Pancreas (tissue), 10 donors: ENCODE measurements around the gene SPECC1. TPM values are rescaled to one million over a fixed set of nuclear protein-coding genes. Genes with fewer than 3 reads are reported as not detected.

ENCODE experiments used
- ATAC-seq, 4 donors: fragments of 200-7000 bp; cut with Tn5 transposase; one replicate each; pipeline versions ENCODE4 v1.8.0 to v1.9.1; 2020; ENCODE audit warnings: mild to moderate bottlenecking in 4 of 4, moderate library complexity in 4 of 4
- DNase-seq, 6 donors: peaks; one replicate each; pipeline ENCODE4 v3.0.0-alpha.2; 2020
- FAIRE-seq: peaks from 2 replicates; lab custom pipeline; 2012; peaks lifted over from hg19 to GRCh38; lab: Jason Lieb, UNC
- H3K27ac ChIP-seq, 4 donors: fragments of 200-600 bp; sonication (generic); 1 replicate in 3 of 4; 2 replicates in 1 of 4; pipeline versions ENCODE4 v1.5.0 to v1.8.0; 2020
- H3K27me3 ChIP-seq, 4 donors: fragments of 200-600 bp; one replicate each; pipeline ENCODE4 v1.8.0; 2021
- H3K36me3 ChIP-seq, 3 donors: fragments of 200-600 bp; sonication (generic) in 1 of 3; one replicate each; pipeline versions ENCODE4 v1.5.0 to v1.8.0; 2020 to 2021
- H3K4me1 ChIP-seq, 3 donors: fragments of 200-600 bp; one replicate each; pipeline ENCODE4 v1.8.0; 2021
- H3K4me3 ChIP-seq, 4 donors: fragments of 200-600 bp; sonication (generic) in 2 of 4; one replicate each; pipeline versions ENCODE4 v1.5.0 to v1.8.0; 2020 to 2021
- H3K9me3 ChIP-seq, 4 donors: fragments of 200-600 bp; one replicate each; pipeline ENCODE4 v1.8.0; 2021
- WGBS, 2 donors: extraction: QIAGEN DNeasy Blood & Tissue Kit; methylation state at CpG; one replicate each; pipeline ENCODE4 v1.1.7; 2013; 5-methylcytosine and 5-hydroxymethylcytosine counted together
- intact Hi-C, 3 donors: fragments of 100-400 bp; cut with DNase I; formaldehyde crosslinking; loops; one replicate each; pipeline versions ENCODE4 v1.11.1 to v1.14.2; 2022
- polyA plus RNA-seq, 2 donors: library from polyadenylated mRNA; stranded (reverse); fragments of 200-250 nt; gene quantifications; one replicate each; pipeline ENCODE4 v1.2.3, GENCODE V29; 2013
- total RNA-seq, 6 donors: library from RNA; stranded (reverse); fragmentation: NEBNext Ultra II Directional in 4 of 6; extraction: Animal tissue kit (Norgen Biotek cat#: 25700) in 4 of 6; gene quantifications; one replicate each; pipeline versions ENCODE4 v1.2.1 to v1.2.4, GENCODE V29; 2021 to 2023
- TF ChIP-seq, protein P1 (sequence below), 4 donors: fragments of 200-600 bp; sonication (generic) in 3 of 4; IDR thresholded peaks; one replicate each; pipeline versions ENCODE4 v1.5.0 to v1.8.0; 2021; ENCODE audit warnings: antibody characterized with exemption in 4 of 4
- donor health status: healthy with polysubstance abuse.
- donor health status: DM: no; HTN: no; CAD: no; lungs with moderate emphysema.
- donor health status: DM: no; HTN: no; CAD: no.
- donor health status: control.
- donor health status: control.
- donor health status: Bipolar disorder and iron deficiency.
- donor health status: DM: yes; HTN: yes; CAD: no.
- donor health status: DM: no; HTN: no; CAD: no.
- donor health status: DM: no; HTN: no; CAD: no.
- donor health status: DM: yes; HTN: yes; CAD: no.

Gene SPECC1
- total and polyA plus RNA-seq, 8 donors, result 5.6 to 22.2 (median 8.1) TPM

DNA sequence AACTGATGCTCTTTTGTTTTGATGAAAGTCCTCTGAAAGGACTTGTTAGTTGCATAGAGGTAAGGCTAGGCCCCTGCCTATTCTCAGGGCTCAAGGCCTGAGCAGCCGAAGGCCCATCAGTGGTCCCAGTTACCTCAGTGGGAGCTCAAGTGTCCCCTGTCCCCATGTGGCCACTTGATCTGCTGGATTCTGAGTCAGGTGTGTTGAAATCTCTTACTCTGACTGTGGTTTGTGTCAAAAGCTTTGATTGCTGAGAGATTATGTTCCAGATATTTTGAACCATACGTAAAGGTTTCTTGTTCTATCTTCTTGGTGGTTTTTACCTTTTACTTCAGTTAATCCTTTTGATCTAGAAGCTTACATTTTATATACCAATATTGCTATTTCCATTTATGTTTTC is 266.5 kb downstream of the SPECC1 start:
- Histone ChIP-seq H3K36me3 (no peaks in the 10 kb centered on the region), H3K4me1 (no peaks in the 10 kb centered on the region), H3K27ac (no peak overlapping the region), H3K27me3 (no peaks in the 10 kb centered on the region), H3K4me3 (no peak overlapping the region), H3K9me3 (no peaks in the 10 kb centered on the region)
- intact Hi-C loops, result no loop called here
- ATAC-seq (no peak), DNase-seq (no peak), FAIRE-seq (no peak)
- TF ChIP-seq, protein P1, sequence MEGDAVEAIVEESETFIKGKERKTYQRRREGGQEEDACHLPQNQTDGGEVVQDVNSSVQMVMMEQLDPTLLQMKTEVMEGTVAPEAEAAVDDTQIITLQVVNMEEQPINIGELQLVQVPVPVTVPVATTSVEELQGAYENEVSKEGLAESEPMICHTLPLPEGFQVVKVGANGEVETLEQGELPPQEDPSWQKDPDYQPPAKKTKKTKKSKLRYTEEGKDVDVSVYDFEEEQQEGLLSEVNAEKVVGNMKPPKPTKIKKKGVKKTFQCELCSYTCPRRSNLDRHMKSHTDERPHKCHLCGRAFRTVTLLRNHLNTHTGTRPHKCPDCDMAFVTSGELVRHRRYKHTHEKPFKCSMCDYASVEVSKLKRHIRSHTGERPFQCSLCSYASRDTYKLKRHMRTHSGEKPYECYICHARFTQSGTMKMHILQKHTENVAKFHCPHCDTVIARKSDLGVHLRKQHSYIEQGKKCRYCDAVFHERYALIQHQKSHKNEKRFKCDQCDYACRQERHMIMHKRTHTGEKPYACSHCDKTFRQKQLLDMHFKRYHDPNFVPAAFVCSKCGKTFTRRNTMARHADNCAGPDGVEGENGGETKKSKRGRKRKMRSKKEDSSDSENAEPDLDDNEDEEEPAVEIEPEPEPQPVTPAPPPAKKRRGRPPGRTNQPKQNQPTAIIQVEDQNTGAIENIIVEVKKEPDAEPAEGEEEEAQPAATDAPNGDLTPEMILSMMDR (IDR thresholded peaks at IDR 0.05), result no peak
- 86 to 92% methylated on average over 2 of the region's 2 CpGs for WGBS, 2 donors

DNA sequence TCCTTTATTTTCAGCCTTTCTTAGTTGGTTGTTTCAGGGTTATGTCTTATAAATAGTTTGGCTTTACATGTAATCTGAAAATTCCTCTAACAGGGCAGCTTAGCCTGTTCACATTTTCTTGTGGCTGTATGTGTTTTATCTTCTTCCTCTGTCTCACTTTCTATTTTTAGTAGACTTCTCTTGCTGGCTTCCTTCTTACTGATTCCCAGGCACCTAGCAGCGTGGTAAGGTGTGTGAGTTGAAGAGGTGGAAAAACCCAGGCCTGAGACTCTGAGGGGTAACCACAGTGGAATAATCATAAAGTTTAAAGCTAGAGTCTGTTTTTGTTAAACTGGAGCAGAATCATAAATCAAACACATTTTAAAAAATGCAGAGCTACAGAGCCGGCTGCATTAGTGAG is 267.3 kb downstream of the SPECC1 start:
- no peak for DNase-seq
- H3K4me1 ChIP-seq, result no peaks in the 10 kb centered on the region
- 84 to 86% methylated on average over 2 of the region's 2 CpGs for WGBS, 2 donors
- H3K27me3 ChIP-seq, result no peaks in the 10 kb centered on the region
- no peak for ATAC-seq
- no peak for FAIRE-seq
- TF ChIP-seq, protein P1 (IDR thresholded peaks at IDR 0.05), result no peak
- H3K9me3 ChIP-seq, result no peaks in the 10 kb centered on the region
- intact Hi-C loops, result no loop called here
- no peak overlapping the region for H3K27ac ChIP-seq
- no peaks in the 10 kb centered on the region for H3K36me3 ChIP-seq
- H3K4me3 ChIP-seq, result no peak overlapping the region

DNA sequence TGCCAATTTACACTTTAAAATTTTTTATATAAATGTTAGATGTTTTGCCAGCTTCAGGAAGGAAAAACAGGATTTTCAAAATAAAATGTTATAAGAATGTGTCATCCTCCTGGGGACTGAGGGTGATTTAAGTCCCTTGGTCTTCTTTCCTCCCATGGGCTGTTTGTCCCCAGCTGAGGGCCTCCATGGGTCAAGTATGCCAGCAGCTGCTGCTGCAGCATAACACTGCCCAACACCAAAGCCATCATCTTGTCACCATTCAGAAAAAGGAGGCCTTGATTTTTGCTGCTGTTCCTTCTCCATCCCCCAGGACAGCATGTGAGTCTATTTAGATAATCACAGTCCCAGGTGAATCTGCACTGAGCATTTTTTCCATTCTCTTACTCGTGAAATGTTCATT is 269.6 kb downstream of the SPECC1 start:
- Histone ChIP-seq H3K4me3 (no peak overlapping the region), H3K4me1 (no peaks in the 10 kb centered on the region), H3K27me3 (no peaks in the 10 kb centered on the region), H3K9me3 (no peaks in the 10 kb centered on the region), H3K27ac (no peak overlapping the region), H3K36me3 (no peaks in the 10 kb centered on the region)
- DNase-seq (no peak), ATAC-seq (no peak), FAIRE-seq (no peak)
- WGBS, 2 donors, result 90 to 93% methylated on average over 1 of the region's 1 CpG
- intact Hi-C loops, result no loop called here
- TF ChIP-seq, protein P1 (IDR thresholded peaks at IDR 0.05), result no peak

DNA sequence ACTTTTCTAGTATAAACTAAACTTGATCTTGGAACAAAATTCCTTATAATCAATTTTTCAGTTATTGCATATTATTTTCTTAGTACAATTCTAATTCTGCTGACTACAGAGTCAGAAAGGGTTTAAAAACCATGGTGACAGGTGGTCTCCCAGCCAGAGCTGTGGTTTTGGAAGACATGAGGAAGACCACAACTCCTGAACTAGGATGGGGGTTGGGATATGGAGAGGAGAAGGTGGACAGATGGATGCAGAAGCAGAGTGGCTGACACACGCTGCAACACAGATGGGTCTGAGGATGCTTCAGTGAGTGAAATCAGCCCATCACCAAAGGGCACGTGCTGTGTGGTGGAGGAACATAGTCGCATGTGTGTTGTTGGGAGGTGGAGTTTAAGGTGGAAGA is 270.5 kb downstream of the SPECC1 start:
- Histone ChIP-seq H3K27me3 (no peaks in the 10 kb centered on the region), H3K4me1 (no peaks in the 10 kb centered on the region), H3K4me3 (no peak overlapping the region), H3K36me3 (no peaks in the 10 kb centered on the region), H3K27ac (no peak overlapping the region), H3K9me3 (no peaks in the 10 kb centered on the region)
- no peak for ATAC-seq
- TF ChIP-seq, protein P1 (IDR thresholded peaks at IDR 0.05), result no peak
- WGBS, 2 donors, result 88 to 95% methylated on average over 3 of the region's 3 CpGs
- no peak for DNase-seq
- FAIRE-seq, result no peak
- intact Hi-C loops, result no loop called here

DNA sequence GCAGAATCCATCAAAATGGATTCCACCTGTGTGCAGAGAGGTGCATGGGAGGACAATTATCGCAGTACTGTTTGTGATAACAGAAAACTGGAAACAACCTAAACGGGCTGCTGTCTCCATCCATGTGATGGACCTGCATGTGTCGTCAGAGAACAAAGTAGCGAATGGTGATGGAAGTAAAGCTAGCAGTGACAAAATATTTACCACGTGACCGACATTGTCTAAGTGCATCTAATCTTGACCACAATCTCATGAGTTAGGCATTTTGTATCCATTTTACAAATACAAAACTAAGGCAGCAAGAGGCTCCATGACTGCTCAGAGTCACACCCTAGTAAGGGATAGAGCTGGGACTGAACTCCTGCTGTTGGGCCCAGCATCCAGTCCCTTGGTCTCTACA is 270.9 kb downstream of the SPECC1 start:
- Histone ChIP-seq H3K27ac (no peak overlapping the region), H3K4me3 (no peak overlapping the region), H3K36me3 (no peaks in the 10 kb centered on the region), H3K4me1 (no peaks in the 10 kb centered on the region), H3K27me3 (no peaks in the 10 kb centered on the region), H3K9me3 (no peaks in the 10 kb centered on the region)
- intact Hi-C loops, result no loop called here
- FAIRE-seq (no peak), DNase-seq (no peak), ATAC-seq (no peak)
- TF ChIP-seq, protein P1 (IDR thresholded peaks at IDR 0.05), result no peak
- WGBS, 2 donors, result 90 to 94% methylated on average over 6 of the region's 6 CpGs
